Immature natural killer cell (primary cell): ENCODE results near the gene RHBDD1. TPM values are rescaled to one million over a fixed set of nuclear protein-coding genes. Genes with fewer than 3 reads are reported as not detected.

Experiments used
- polyA plus RNA-seq, 3 donors: library from polyadenylated mRNA; unstranded; fragments of 300-500 nt; fragmentation: Illumina TruSeq; gene quantifications; one replicate each; pipeline ENCODE4 v1.2.3, GENCODE V29; 2021

RHBDD1 gene
- polyA plus RNA-seq, 3 donors from 2014 or later, result 10.3 to 19.0 (median 11.2) TPM

Other genes starting within 250 kb of the RHBDD1 start
- gene IRS1, start 36.2 kb upstream of the RHBDD1 start, polyA plus RNA-seq, result under 1 TPM in 1 of 3 donors, not detected in 2; 0.03 TPM